MM.1S (cell line): Measurements from ENCODE around the gene RAMACL.
"Not testable (repeated sequence)": the region's sequence is repeated elsewhere in the genome, so short reads cannot be mapped to it uniquely, and the experiment has no call there.

ENCODE experiments used
- EZH2 ChIP-seq: fragments of 300-600 bp; sonication (generic); optimal IDR thresholded peaks from 2 replicates; pipeline ENCODE3; 2017; ENCODE audit warnings: low read depth, mild to moderate bottlenecking, antibody characterized with exemption, low read length, mixed read lengths
- TF ChIP-seq, protein P1 (sequence below): fragments of 300-600 bp; sonication (generic); IDR thresholded peaks from 2 replicates; pipeline ENCODE4 v1.5.1; 2016; ENCODE audit warnings: antibody characterized with exemption, low read length, mixed read lengths

DNA sequence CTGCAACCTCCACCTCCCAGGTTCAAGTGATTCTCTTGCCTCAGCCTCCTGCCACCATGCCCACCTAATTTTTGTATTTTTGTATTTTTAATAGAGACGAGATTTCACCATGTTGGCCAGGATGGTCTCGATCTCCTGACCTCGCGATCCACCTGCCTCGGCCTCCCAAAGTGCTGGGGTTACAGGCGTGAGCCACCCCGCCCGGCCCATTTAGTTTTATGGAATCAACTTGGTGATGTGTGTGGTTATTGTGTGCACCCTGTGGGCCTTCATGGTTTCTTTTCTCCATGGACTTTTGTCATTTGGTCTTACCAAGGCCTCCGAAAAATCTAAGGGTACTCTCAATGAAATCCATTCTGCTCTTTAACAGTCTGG, 47.5 kb downstream of the RAMACL start:
- TF ChIP-seq, protein P1, sequence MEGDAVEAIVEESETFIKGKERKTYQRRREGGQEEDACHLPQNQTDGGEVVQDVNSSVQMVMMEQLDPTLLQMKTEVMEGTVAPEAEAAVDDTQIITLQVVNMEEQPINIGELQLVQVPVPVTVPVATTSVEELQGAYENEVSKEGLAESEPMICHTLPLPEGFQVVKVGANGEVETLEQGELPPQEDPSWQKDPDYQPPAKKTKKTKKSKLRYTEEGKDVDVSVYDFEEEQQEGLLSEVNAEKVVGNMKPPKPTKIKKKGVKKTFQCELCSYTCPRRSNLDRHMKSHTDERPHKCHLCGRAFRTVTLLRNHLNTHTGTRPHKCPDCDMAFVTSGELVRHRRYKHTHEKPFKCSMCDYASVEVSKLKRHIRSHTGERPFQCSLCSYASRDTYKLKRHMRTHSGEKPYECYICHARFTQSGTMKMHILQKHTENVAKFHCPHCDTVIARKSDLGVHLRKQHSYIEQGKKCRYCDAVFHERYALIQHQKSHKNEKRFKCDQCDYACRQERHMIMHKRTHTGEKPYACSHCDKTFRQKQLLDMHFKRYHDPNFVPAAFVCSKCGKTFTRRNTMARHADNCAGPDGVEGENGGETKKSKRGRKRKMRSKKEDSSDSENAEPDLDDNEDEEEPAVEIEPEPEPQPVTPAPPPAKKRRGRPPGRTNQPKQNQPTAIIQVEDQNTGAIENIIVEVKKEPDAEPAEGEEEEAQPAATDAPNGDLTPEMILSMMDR: not testable (repeated sequence)
- not testable (repeated sequence) for TF ChIP-seq EZH2
